Measurements from ENCODE around the gene PMPCA. TPM values are rescaled to one million over a fixed set of nuclear protein-coding genes. Genes with fewer than 3 reads are reported as not detected.
"Not testable (repeated sequence)": the region's sequence is repeated elsewhere in the genome, so short reads cannot be mapped to it uniquely, and the experiment has no call there.

PMPCA gene
- total RNA-seq, 2 experiments from 2014 or later = 108 to 112 TPM

DNA sequence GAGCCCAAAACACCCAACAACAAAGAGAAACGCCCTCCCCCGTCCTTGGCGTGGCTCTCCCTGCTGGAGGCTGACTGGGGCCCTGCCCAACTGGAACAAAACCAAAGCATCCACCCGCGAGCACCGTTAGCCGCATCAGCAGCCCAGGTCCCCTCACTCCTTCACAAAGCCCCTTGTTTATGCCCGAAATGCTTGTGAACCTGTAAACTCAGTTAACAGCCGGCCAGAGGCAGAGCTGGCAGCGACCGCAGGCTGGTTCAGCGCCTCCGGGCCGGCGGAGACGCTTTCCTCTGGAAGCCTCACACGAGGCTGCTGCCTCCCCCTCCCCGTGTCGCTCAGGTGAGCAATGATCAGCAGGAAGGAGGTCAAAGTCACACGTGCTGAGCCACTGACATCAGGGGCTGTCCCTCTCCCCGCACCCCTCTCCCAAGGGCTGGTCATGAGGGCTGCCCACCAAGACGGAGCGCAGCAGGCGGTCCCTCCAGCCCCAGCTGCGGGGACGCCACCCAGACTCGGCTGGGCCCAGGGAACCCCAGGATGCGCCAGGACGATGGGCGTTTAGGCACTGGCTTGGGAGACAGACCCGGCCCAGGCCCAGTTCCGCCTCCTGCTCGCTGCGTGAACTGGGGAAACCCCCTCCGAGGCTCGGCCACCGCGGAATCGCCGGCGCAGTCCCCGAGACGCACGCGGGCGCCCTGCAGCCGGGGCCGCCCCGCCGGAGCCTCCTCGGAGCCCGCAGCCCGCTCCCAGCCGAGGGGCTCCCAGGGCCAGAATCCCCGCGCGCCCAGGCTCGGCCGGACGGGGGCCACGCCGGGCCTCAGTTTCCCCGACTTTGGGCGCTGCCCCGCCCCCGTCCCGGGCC lies 11.1 kb upstream of the PMPCA start:
- DNase-seq = peak; percentile 60
- Mint-ChIP-seq H3K27me3 (no peaks in the 10 kb centered on the region), H3K36me3 (peaks cover 40% of the 10 kb centered on the region), H3K27ac (peak overlapping the region; percentile 76), H3K4me1 (ENCODE audit: low read depth) (peaks cover 42% of the 10 kb centered on the region), H3K4me3 (peak overlapping the region; percentile 83), H3K9me3 (no peaks in the 10 kb centered on the region)
- CTCF ChIA-PET = interaction anchor here (1.2 to 2.5 kb wide), 4 partner anchors 10 to 86 kb away, joined by 5 to 19 read pairs (median 10); partner anchors contain the start of genes DNLZ, ENTR1 and PMPCA
- intact Hi-C loops (cut with micrococcal nuclease) = loop anchor here (5.0 kb wide), 1 partner anchor 38 kb away; the partner anchor contains the start of gene INPP5E
- POLR2A ChIA-PET = interaction anchor here (1.0 kb wide), 1 partner anchor 12 kb away, joined by 3 read pairs; no protein-coding TSS in a partner anchor

GRCh38 chr9:136400038-136400834 lies 10.2 kb upstream of the PMPCA start, which contains the start of gene SNAPC4:
Gene SNAPC4 (minus strand): TSS chr9:136400170. CDS start chr9:136398428, 1,742 bp downstream.
- Mint-ChIP-seq H3K9me3 (no peaks in the 10 kb centered on the region), H3K27ac (peak within 1 kb of the TSS; percentile 76), H3K4me1 (ENCODE audit: low read depth) (peaks cover 50% of the 10 kb centered on the region), H3K36me3 (peaks cover 40% of the 10 kb centered on the region), H3K27me3 (no peaks in the 10 kb centered on the region), H3K4me3 (peak within 1 kb of the TSS; percentile 83)
- intact Hi-C loops (cut with micrococcal nuclease) = loop anchor here (5.0 kb wide), 1 partner anchor 37 kb away; the partner anchor contains the start of gene INPP5E
- ChIA-PET POLR2A (interaction anchor here (0.7 to 1.8 kb wide), 3 partner anchors 9 to 37 kb away, joined by 3 to 7 read pairs (median 5); partner anchors contain the start of genes DNLZ, ENTR1 and PMPCA), CTCF (interaction anchor here (0.7 to 2.5 kb wide), 11 partner anchors 8 to 140 kb away, joined by 3 to 19 read pairs (median 4); partner anchors contain the start of genes DNLZ, ENTR1 and PMPCA)
- DNase-seq = peak; percentile 91

DNA sequence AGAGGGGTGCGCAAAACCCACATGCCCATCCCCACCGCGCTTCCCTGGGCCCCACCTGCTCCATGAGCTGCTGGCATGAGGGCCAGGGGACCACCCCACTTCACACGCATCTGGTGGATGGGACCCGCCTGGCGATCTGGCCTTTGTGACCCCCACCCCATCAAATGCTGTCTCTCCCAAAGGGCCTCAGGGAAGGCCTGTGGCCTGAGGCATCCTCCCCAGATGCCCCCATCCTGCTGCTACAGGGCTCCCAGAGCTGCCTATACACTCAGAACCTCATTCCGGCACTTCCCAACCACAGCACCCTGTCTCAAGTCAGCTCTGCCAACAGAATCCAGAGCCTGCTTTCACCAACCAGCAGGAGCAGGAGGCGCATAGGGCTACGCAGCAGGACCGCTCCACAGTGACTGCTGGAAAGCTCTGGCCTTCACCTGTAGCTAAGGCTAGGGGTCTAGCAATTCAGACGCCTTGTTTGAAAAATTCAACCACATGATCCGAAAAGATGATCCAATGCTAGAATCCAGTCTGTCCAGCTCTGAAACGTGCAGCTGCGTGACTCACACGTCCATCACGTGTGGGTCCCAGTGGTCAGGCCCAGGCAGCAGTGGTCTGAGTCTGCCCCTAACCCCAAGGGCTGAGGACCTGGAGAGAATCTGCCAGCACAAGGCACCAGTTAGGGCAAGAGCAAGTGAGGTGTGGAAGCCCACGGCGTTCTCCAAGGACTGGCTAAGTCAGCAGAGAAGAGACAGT lies 9.1 kb upstream of the PMPCA start:
- intact Hi-C loops (cut with micrococcal nuclease) = loop anchor here (5.0 kb wide), 1 partner anchor 36 kb away; the partner anchor contains the start of gene INPP5E
- Mint-ChIP-seq H3K36me3 (peaks cover 44% of the 10 kb centered on the region), H3K27me3 (no peaks in the 10 kb centered on the region), H3K4me1 (ENCODE audit: low read depth) (peaks cover 59% of the 10 kb centered on the region), H3K9me3 (no peaks in the 10 kb centered on the region), H3K4me3 (no peak overlapping the region), H3K27ac (peak overlapping the region; percentile 96)
- CTCF ChIA-PET = interaction anchor here (0.6 to 2.5 kb wide), 12 partner anchors 8 to 317 kb away, joined by 3 to 19 read pairs (median 4); partner anchors contain the start of genes DNLZ, ENTR1 and PMPCA
- POLR2A ChIA-PET = interaction anchor here (0.7 to 1.8 kb wide), 3 partner anchors 8 to 38 kb away, joined by 3 to 7 read pairs (median 5); partner anchors contain the start of genes DNLZ, ENTR1 and PMPCA
- no peak for DNase-seq

DNA sequence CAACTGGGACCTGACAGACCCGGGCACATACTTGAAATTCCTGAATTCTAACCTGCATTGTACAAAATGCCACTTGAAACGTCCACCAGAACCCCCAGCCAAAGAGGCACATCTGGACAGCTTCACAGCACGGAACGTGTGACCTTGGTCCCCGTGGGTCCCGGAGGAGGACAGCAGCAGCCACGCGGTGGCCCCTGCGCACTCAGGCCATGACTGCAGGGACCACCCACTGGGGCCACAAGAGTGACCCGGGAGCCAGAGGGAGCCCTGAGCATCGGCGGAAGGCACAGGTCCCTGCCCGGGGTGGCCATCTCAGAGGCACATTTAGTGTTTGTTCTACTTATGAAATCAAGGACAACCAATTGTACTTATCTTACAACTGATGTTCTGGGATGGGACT lies 8.4 kb upstream of the PMPCA start:
- H3K4me1 Mint-ChIP-seq (ENCODE audit: low read depth) = peaks cover 62% of the 10 kb centered on the region
- CTCF ChIA-PET = interaction anchor here (0.6 to 2.5 kb wide), 4 partner anchors 11 to 316 kb away, joined by 3 to 13 read pairs (median 4); partner anchors contain the start of gene DNLZ
- H3K4me3 Mint-ChIP-seq = no peak overlapping the region
- H3K36me3 Mint-ChIP-seq = peaks cover 46% of the 10 kb centered on the region
- POLR2A ChIA-PET = interaction anchor here (1.8 kb wide), 1 partner anchor 39 kb away, joined by 5 read pairs; the partner anchor contains the start of gene DNLZ
- no peaks in the 10 kb centered on the region for H3K27me3 Mint-ChIP-seq
- H3K27ac Mint-ChIP-seq = peak overlapping the region; percentile 96
- intact Hi-C loops (cut with micrococcal nuclease) = loop anchor here (2.0 to 5.0 kb wide), 2 partner anchors 35 to 137 kb away; partner anchors contain the start of gene INPP5E
- no peak for DNase-seq
- no peaks in the 10 kb centered on the region for H3K9me3 Mint-ChIP-seq

GRCh38 chr9:136403538-136403914 lies 6.9 kb upstream of the PMPCA start:
- H3K4me3 Mint-ChIP-seq = peak overlapping the region; percentile 65
- no peaks in the 10 kb centered on the region for H3K27me3 Mint-ChIP-seq
- peaks cover 52% of the 10 kb centered on the region for H3K36me3 Mint-ChIP-seq
- H3K27ac Mint-ChIP-seq = peak overlapping the region; percentile 96
- CTCF ChIA-PET = interaction anchor here (0.8 to 1.5 kb wide), 3 partner anchors 16 to 325 kb away, joined by 3 to 8 read pairs (median 4); partner anchors contain the start of gene DNLZ
- intact Hi-C loops (cut with micrococcal nuclease) = loop anchor here (1.0 to 5.0 kb wide), 4 partner anchors 34 to 135 kb away; partner anchors contain the start of genes DNLZ, INPP5E and SEC16A
- peaks cover 65% of the 10 kb centered on the region for H3K4me1 Mint-ChIP-seq (ENCODE audit: low read depth)
- POLR2A ChIA-PET = interaction anchor here (0.7 to 1.5 kb wide), 5 partner anchors 8 to 129 kb away, joined by 3 to 5 read pairs (median 3); partner anchors contain the start of gene DNLZ
- DNase-seq = peak; percentile 89
- H3K9me3 Mint-ChIP-seq = no peaks in the 10 kb centered on the region

- peak; percentile 78 for DNase-seq
- Mint-ChIP-seq H3K27ac (peak overlapping the region; percentile 96), H3K9me3 (no peaks in the 10 kb centered on the region), H3K4me1 (ENCODE audit: low read depth) (peaks cover 65% of the 10 kb centered on the region), H3K36me3 (peaks cover 53% of the 10 kb centered on the region), H3K27me3 (no peaks in the 10 kb centered on the region), H3K4me3 (peak overlapping the region; percentile 65)
- intact Hi-C loops (cut with micrococcal nuclease) = loop anchor here (1.0 to 5.0 kb wide), 5 partner anchors 33 to 159 kb away; partner anchors contain the start of genes DNLZ, INPP5E, QSOX2 and SEC16A
- CTCF ChIA-PET = interaction anchor here (0.8 to 1.5 kb wide), 3 partner anchors 16 to 325 kb away, joined by 3 to 8 read pairs (median 4); partner anchors contain the start of gene DNLZ
- POLR2A ChIA-PET = interaction anchor here (0.7 to 1.5 kb wide), 5 partner anchors 7 to 129 kb away, joined by 3 to 5 read pairs (median 3); partner anchors contain the start of gene DNLZ
Measured at GRCh38 chr9:136403915-136404800, 6.3 kb upstream of the PMPCA start.

DNA sequence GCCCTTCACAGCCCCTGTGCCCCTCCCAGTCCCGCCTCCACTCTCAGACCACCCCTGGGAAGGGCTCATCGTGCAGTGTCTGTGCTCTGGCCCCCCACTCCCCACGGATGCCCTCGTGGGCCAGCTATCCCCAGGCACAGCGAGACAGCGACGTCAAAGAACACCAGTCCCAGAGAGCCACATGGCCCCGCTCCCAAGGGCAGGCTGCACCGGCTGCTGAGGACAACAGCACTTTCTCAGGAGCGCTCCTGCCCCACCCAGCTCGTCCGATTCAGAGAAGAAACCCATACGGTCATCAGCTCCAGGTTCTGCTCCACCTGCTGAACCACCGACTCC lies 5.7 kb upstream of the PMPCA start:
- ChIA-PET POLR2A (interaction anchor here (0.8 to 1.1 kb wide), 2 partner anchors 28 to 42 kb away, joined by 3 read pairs; partner anchors contain the start of gene DNLZ), CTCF (no interaction called here)
- no peak for DNase-seq
- Mint-ChIP-seq H3K9me3 (no peaks in the 10 kb centered on the region), H3K27ac (peak overlapping the region; percentile 96), H3K4me3 (peak overlapping the region; percentile 65), H3K4me1 (ENCODE audit: low read depth) (peaks cover 70% of the 10 kb centered on the region), H3K27me3 (no peaks in the 10 kb centered on the region), H3K36me3 (peaks cover 58% of the 10 kb centered on the region)
- intact Hi-C loops (cut with micrococcal nuclease) = loop anchor here (2.0 to 5.0 kb wide), 2 partner anchors 33 to 160 kb away; partner anchors contain the start of genes INPP5E and QSOX2

DNA sequence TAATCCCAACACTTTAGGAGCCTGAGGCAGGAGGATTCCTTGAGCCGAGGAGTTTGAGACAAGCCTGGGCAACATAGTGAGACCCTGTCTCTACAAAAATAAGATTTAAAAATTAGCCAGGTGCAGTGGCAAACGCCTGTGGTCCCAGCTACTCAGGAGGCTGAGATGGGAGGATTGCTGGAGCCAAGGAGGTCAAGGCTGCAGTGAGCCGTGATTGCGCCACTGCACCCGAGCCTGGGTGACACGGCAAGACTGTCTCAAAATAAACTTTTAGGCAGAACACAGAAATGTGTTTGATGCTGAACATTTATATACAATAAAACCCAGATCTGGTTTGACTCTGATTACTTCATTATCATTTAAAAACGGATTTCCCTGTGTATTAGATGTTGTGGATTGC lies 5.0 kb upstream of the PMPCA start:
- no peaks in the 10 kb centered on the region for H3K27me3 Mint-ChIP-seq
- H3K36me3 Mint-ChIP-seq = peaks cover 60% of the 10 kb centered on the region

DNA sequence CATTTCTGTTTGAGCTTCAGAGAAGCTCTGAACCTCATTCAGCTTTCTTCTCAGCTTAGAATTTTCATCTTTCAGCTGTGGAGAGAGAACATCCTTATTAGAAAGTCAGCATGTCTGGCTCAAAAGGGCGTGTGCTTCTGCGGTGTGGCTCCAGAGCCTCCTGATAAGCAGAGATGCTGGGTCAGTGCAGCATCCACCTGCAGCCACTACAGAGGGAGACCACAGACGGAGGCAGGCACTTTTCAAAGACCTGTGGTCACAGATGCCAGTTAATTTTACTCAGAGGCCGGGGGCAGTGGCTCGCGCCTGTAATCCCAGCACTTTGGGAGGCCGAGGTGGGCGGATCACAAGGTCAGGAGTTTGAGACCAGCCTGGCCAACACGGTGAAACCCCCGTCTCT lies 4.6 kb upstream of the PMPCA start:
- Mint-ChIP-seq H3K4me3 (peak overlapping the region; percentile 20), H3K27ac (peak overlapping the region; percentile 64), H3K4me1 (ENCODE audit: low read depth) (peaks cover 67% of the 10 kb centered on the region), H3K36me3 (peaks cover 61% of the 10 kb centered on the region)
- intact Hi-C loops (cut with micrococcal nuclease) = loop anchor here (2.0 kb wide), 1 partner anchor 161 kb away; the partner anchor contains the start of gene QSOX2
- POLR2A ChIA-PET, H3K27me3 Mint-ChIP-seq, DNase-seq, H3K9me3 Mint-ChIP-seq, CTCF ChIA-PET: not testable (repeated sequence)

More for the DNA sequence above, 5.0 kb upstream of the PMPCA start:
- peak overlapping the region; percentile 20 for H3K4me3 Mint-ChIP-seq
- H3K4me1 Mint-ChIP-seq (ENCODE audit: low read depth) = peaks cover 71% of the 10 kb centered on the region
- ChIA-PET CTCF (no interaction called here), POLR2A (no interaction called here)
- intact Hi-C loops (cut with micrococcal nuclease) = loop anchor here (2.0 kb wide), 1 partner anchor 161 kb away; the partner anchor contains the start of gene QSOX2
- no peak for DNase-seq
- H3K27ac Mint-ChIP-seq = peak overlapping the region; percentile 96
- no peaks in the 10 kb centered on the region for H3K9me3 Mint-ChIP-seq

DNA sequence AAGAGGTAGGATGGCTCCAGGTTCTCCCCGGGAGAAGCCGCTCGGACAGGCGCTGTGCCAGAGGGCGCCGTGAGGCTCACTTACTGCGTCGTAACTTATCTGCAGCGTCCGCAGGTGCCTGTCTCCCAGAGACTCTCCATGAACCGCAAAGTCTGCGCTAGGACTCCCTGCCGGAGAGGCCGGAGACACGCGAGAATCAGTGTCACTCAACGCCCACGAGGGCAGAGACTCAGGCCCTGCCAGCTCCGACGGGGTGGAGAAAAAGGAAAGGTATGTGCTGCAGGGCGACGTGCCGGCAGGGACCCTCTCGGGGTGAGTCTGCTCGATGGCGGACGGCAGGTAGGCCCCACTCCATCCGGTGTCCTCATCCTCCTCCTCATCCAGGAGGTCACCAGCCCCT lies 3.4 kb upstream of the PMPCA start:
- CTCF ChIA-PET = interaction anchor here (1.0 kb wide), 1 partner anchor 38 kb away, joined by 3 read pairs; no protein-coding TSS in a partner anchor
- intact Hi-C loops (cut with micrococcal nuclease); DNase-seq; H3K9me3 Mint-ChIP-seq; H3K27me3 Mint-ChIP-seq; H3K4me3 Mint-ChIP-seq; POLR2A ChIA-PET: not testable (repeated sequence)
- H3K4me1 Mint-ChIP-seq (ENCODE audit: low read depth) = peaks cover 75% of the 10 kb centered on the region
- peak overlapping the region; percentile 9 for H3K27ac Mint-ChIP-seq
- H3K36me3 Mint-ChIP-seq = peaks cover 62% of the 10 kb centered on the region

Measured in activated CD4-positive, alpha-beta memory T cell treated with anti-CD3 and anti-CD28 coated beads for 36 hours (primary cell).